ENCODE data around the gene EHF.

EHF gene

GRCh38 chr11:34647131-34647530 lies 26.2 kb downstream of the EHF start:
- DNase-seq, result no peak

GRCh38 chr11:34647532-34647931 lies 26.6 kb downstream of the EHF start:
- no peak for DNase-seq

- DNase-seq, result no peak
Observed at GRCh38 chr11:34648036-34648435, 27.1 kb downstream of the EHF start.

- no peak for DNase-seq
Observed at GRCh38 chr11:34649597-34649996, 28.7 kb downstream of the EHF start.

- no peak for DNase-seq
Observed at GRCh38 chr11:34650528-34650927, 29.6 kb downstream of the EHF start.

GRCh38 chr11:34651551-34651950 lies 30.7 kb downstream of the EHF start:
- no peak for DNase-seq

GRCh38 chr11:34652191-34652973 lies 31.5 kb downstream of the EHF start:
- no peak for DNase-seq

- no peak for DNase-seq
Observed at GRCh38 chr11:34653031-34653430, 32.1 kb downstream of the EHF start.

- peak in 1 of 2 experiments; percentile 28 for DNase-seq
Observed at GRCh38 chr11:34653851-34654482, 33.1 kb downstream of the EHF start.

GRCh38 chr11:34654483-34655334 lies 33.8 kb downstream of the EHF start:
- DNase-seq, result peak; percentile 51 to 86

- DNase-seq, result no peak
Observed at GRCh38 chr11:34655335-34656008, 34.6 kb downstream of the EHF start.

- DNase-seq, result no peak
Observed at GRCh38 chr11:34656062-34656720, 35.3 kb downstream of the EHF start.

- DNase-seq, result no peak
Observed at GRCh38 chr11:34658071-34659015, 37.5 kb downstream of the EHF start.

GRCh38 chr11:34659096-34659733 lies 38.3 kb downstream of the EHF start:
- DNase-seq, result no peak

GRCh38 chr11:34665077-34665835 lies 44.4 kb downstream of the EHF start:
- no peak for DNase-seq

- DNase-seq, result peak; percentile 67 to 83
Observed at GRCh38 chr11:34667810-34668582, 47.1 kb downstream of the EHF start.

- DNase-seq, result no peak
Observed at GRCh38 chr11:34668583-34669053, 47.7 kb downstream of the EHF start.

- no peak for DNase-seq
Observed at GRCh38 chr11:34669458-34669857, 48.6 kb downstream of the EHF start.

- no peak for DNase-seq
Observed at GRCh38 chr11:34671117-34671516, 50.2 kb downstream of the EHF start.
